Adrenal gland (tissue), 12 donors: ENCODE results near the gene CAMSAP1. TPM values are rescaled to one million over a fixed set of nuclear protein-coding genes. Genes with fewer than 3 reads are reported as not detected.
A peak's percentile ranks its signal among the peaks of the same experiment; 100 is the strongest.

Source experiments
- DNase-seq, 7 donors: peaks; one replicate each; pipeline ENCODE4 v3.0.0-alpha.2; 2019 to 2020
- H3K27ac ChIP-seq, 5 donors: fragments of 200-600 bp; sonication (generic) in 4 of 5; 1 replicate in 3 of 5; 2 replicates in 2 of 5; pipeline versions ENCODE4 v1.5.1 to v1.8.0; 2016 to 2020; ENCODE audit warnings: mild to moderate bottlenecking in 1 of 5
- H3K27me3 ChIP-seq: fragments of 200-600 bp; 2 replicates; pipeline ENCODE4 v1.8.0; 2021
- H3K36me3 ChIP-seq, 2 donors: fragments of 200-600 bp; replicated peaks in 1 of 2; 1 replicate in 1 of 2; 2 replicates in 1 of 2; pipeline versions ENCODE4 v1.5.1 to v1.8.0; 2018 to 2022
- H3K4me1 ChIP-seq, 2 donors: fragments of 200-600 bp; replicated peaks in 1 of 2; 1 replicate in 1 of 2; 2 replicates in 1 of 2; pipeline versions ENCODE4 v1.5.1 to v1.8.0; 2018 to 2021
- H3K4me3 ChIP-seq, 4 donors: fragments of 200-600 bp; sonication (generic) in 3 of 4; one replicate each; pipeline ENCODE4 v1.5.1; 2016 to 2018
- H3K9me3 ChIP-seq, 3 donors: fragments of 200-600 bp; sonication (generic) in 1 of 3; replicated peaks in 1 of 3; 1 replicate in 2 of 3; 2 replicates in 1 of 3; pipeline versions ENCODE4 v1.5.1 to v1.8.0; 2016 to 2021
- POLR2A ChIP-seq, 2 donors: fragments of 450-650 bp; IDR thresholded peaks; one replicate each; pipeline ENCODE4 v1.6.1; 2017; ENCODE audit warnings: antibody characterized with exemption in 2 of 2, mild to moderate bottlenecking in 2 of 2, moderate library complexity in 1 of 2
- WGBS, 4 donors: extraction: QIAGEN DNeasy Blood & Tissue Kit in 2 of 4; methylation state at CpG; one replicate each; pipeline versions ENCODE4 v1.1.5 to v1.1.7; 2013 to 2017; 5-methylcytosine and 5-hydroxymethylcytosine counted together
- intact Hi-C, 2 donors: fragments of 100-400 bp; cut with DNase I; formaldehyde crosslinking; loops; one replicate each; pipeline versions ENCODE4 v1.14.1 to v1.15.0; 2022 to 2023
- polyA plus RNA-seq, 3 donors: library from polyadenylated mRNA; stranded (reverse); fragments of 200-250 nt in 2 of 3; fragments of 350-450 nt in 1 of 3; fragmentation: Illumina TruSeq in 1 of 3; extraction: RNeasy Lipid Tissue Mini Kit (QIAGEN cat#74804) in 1 of 3; gene quantifications; one replicate each; pipeline ENCODE4 v1.2.3, GENCODE V29; 2013 to 2014
- total RNA-seq, 9 donors: library from RNA; depleted of rRNA in 4 of 9; stranded (reverse); fragments of >200 nt in 4 of 9; fragments of 120-200 nt in 1 of 9; fragmentation: NEBNext Ultra II Directional in 1 of 9; extraction: Animal tissue kit (Norgen Biotek cat#: 25700) in 1 of 9; gene quantifications; one replicate each; pipeline versions ENCODE4 v1.1.0 to v1.2.4, GENCODE V29; 2013 to 2023
- TF ChIP-seq, protein P1 (sequence below), 6 experiments: fragments of 450-650 bp in 4 of 6; fragments of 200-600 bp in 2 of 6; sonication (generic) in 1 of 6; IDR thresholded peaks; 1 replicate in 5 of 6; 2 replicates in 1 of 6; pipeline versions ENCODE4 v1.5.1 to v1.8.0; 2016 to 2021; ENCODE audit warnings: antibody characterized with exemption in 6 of 6, mild to moderate bottlenecking in 2 of 6, moderate library complexity in 1 of 6
- donor health status: healthy with polysubstance abuse.
- donor health status: Bipolar disorder and iron deficiency.
- donor health status: DM: yes; HTN: yes; CAD: no.
- donor health status: DM: no; HTN: no; CAD: no.
- donor health status: DM: no; HTN: no; CAD: no.
- donor health status: DM: yes; HTN: yes; CAD: no.

Gene CAMSAP1
- total and polyA plus RNA-seq, 12 donors = 4.6 to 108 (median 27.0) TPM

GRCh38 chr9:135903786-135904520, 3.4 kb downstream of the CAMSAP1 start:
- intact Hi-C loops = no loop called here
- Histone ChIP-seq H3K36me3 (no peaks in the 10 kb centered on the region), H3K9me3 (no peaks in the 10 kb centered on the region), H3K4me1 (peaks cover 46 to 70% of the 10 kb centered on the region in 2 donors), H3K27me3 (no peaks in the 10 kb centered on the region), H3K27ac (peak overlapping the region in 3 of 5 donors; percentile 28 to 75 (median 68)), H3K4me3 (no peak overlapping the region)
- peak in 1 of 7 donors; percentile 43 for DNase-seq
- WGBS, 4 donors = 76 to 86% (median 82%) methylated on average over 16 of the region's 16 CpGs
- TF ChIP-seq, protein P1, sequence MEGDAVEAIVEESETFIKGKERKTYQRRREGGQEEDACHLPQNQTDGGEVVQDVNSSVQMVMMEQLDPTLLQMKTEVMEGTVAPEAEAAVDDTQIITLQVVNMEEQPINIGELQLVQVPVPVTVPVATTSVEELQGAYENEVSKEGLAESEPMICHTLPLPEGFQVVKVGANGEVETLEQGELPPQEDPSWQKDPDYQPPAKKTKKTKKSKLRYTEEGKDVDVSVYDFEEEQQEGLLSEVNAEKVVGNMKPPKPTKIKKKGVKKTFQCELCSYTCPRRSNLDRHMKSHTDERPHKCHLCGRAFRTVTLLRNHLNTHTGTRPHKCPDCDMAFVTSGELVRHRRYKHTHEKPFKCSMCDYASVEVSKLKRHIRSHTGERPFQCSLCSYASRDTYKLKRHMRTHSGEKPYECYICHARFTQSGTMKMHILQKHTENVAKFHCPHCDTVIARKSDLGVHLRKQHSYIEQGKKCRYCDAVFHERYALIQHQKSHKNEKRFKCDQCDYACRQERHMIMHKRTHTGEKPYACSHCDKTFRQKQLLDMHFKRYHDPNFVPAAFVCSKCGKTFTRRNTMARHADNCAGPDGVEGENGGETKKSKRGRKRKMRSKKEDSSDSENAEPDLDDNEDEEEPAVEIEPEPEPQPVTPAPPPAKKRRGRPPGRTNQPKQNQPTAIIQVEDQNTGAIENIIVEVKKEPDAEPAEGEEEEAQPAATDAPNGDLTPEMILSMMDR (IDR thresholded peaks at IDR 0.05) = no peak
- no peak for TF ChIP-seq POLR2A (IDR thresholded peaks at IDR 0.05)

GRCh38 chr9:135903358-135903656, 4.0 kb downstream of the CAMSAP1 start:
- Histone ChIP-seq H3K9me3 (no peaks in the 10 kb centered on the region), H3K4me3 (peak overlapping the region in 1 of 4 donors; percentile 15), H3K27me3 (no peaks in the 10 kb centered on the region), H3K27ac (peak overlapping the region in 4 of 5 donors; percentile 23 to 75 (median 70)), H3K36me3 (no peaks in the 10 kb centered on the region), H3K4me1 (peaks cover 41 to 65% of the 10 kb centered on the region in 2 donors)
- intact Hi-C loops = no loop called here
- peak in 1 of 7 donors; percentile 45 for DNase-seq
- TF ChIP-seq, protein P1 (IDR thresholded peaks at IDR 0.05) = no peak
- no peak for TF ChIP-seq POLR2A (IDR thresholded peaks at IDR 0.05)
- 30 to 50% (median 31%) methylated on average over 3 of the region's 3 CpGs for WGBS, 4 donors

- Histone ChIP-seq H3K36me3 (no peaks in the 10 kb centered on the region), H3K27ac (peak overlapping the region in 4 of 5 donors; percentile 23 to 75 (median 70)), H3K4me3 (peak overlapping the region in 1 of 4 donors; percentile 15), H3K9me3 (no peaks in the 10 kb centered on the region), H3K27me3 (no peaks in the 10 kb centered on the region), H3K4me1 (peaks cover 38 to 62% of the 10 kb centered on the region in 2 donors)
- DNase-seq = peak in 6 of 7 donors; percentile 41 to 77 (median 64)
- intact Hi-C loops = no loop called here
- TF ChIP-seq POLR2A (IDR thresholded peaks at IDR 0.05) = peak in 1 of 2 donors; percentile 55
- TF ChIP-seq, protein P1 (IDR thresholded peaks at IDR 0.05) = no peak
- 47 to 63% (median 54%) methylated on average over 10 to 12 of the region's 12 CpGs for WGBS, 4 donors
Measured at GRCh38 chr9:135902655-135903357, 4.5 kb downstream of the CAMSAP1 start.

GRCh38 chr9:135901826-135902225, 5.5 kb downstream of the CAMSAP1 start:
- Histone ChIP-seq H3K36me3 (no peaks in the 10 kb centered on the region), H3K4me1 (peaks cover 38 to 62% of the 10 kb centered on the region in 2 donors), H3K27me3 (no peaks in the 10 kb centered on the region), H3K4me3 (no peak overlapping the region), H3K9me3 (no peaks in the 10 kb centered on the region), H3K27ac (peak overlapping the region in 3 of 5 donors; percentile 45 to 72 (median 68))
- WGBS, 4 donors = 80 to 89% (median 83%) methylated on average over 2 of the region's 2 CpGs
- TF ChIP-seq, protein P1 (IDR thresholded peaks at IDR 0.05) = no peak
- no peak for TF ChIP-seq POLR2A (IDR thresholded peaks at IDR 0.05)
- DNase-seq = no peak
- intact Hi-C loops = no loop called here
